ENCODE data around the gene TNIP2.
"Not testable (repeated sequence)": the region's sequence is repeated elsewhere in the genome, so short reads cannot be mapped to it uniquely, and the experiment has no call there.

The TNIP2 gene

DNA sequence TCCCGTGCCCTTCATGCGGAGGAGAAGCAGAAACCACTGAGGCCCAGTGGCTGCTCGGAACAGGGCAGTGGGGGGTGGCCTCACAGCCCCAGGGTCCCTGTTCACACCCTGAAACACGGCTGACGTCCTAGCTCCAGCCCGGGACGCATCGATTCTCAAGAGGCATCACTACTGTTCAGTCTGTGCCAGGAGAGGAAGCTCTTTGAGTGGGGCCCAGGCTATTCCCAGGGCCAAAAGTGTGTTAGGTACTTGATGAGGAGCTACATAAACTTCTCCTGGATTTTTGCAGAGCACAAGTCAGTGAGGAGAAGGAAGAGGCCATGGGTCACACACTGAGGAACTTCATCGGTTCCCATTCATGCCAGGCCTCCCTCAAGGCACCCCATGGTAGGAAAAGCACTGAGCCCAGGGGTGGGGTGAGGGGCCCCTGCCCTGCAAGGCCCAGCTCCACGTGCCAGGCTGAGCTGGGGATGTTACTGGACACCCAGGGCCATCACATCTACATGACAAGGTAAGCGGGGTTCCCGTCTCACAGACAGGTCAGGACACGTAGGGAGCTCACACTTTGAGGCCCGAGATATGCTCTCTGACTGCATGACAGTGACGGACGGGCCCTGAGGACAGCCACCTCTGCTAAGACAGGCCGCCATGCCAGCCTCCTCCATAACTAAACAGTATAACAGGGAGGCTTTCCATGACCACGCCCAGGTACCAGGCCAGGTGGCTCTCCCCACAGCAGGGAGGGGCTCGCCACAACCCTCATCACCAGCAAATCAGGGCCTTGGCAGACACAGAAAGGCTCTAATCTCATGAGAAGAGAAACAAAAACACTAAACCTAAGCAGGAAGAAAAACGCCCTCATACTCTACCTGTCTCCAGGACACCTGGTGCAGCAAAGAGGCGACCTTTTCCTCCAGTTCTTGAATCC, 12.4 kb downstream of the TNIP2 start:
- DNase-seq: no peak

DNA sequence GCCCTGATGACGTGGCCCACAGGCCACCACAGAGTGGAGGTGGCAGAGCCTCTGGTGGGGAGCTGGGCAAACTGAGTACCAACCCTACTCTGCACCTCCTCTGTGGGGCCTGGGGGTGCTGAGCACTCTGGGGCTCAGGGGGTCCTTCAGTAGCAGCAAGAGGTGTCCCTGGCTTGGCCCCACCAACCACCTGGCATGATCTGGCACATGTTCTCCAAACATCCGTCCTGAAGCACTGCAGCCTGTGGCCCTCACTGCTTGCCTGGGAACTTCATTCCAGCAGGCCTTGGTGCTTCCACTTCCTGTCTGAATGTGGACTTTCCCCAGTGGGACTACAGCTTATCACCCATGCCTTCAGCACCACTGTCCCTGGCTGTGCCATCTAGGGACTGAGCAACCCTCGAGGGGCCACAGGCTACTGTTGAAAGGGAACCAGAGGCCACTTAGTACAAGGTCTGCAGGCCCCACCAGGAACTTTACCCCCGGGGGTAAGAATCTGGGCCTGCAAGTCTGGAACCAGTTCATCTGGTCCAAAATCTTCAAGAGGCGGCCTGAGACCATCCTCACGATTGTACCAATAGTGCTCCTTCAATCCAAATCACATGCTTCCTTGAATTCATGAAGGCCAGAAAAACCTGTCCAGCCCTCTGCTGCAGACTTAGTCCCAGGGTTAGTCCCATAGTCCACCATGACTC, 13.2 kb downstream of the TNIP2 start:
- no peak for DNase-seq

GRCh38 chr4:2742081-2742822, 13.9 kb downstream of the TNIP2 start:
- no peak for DNase-seq

DNA sequence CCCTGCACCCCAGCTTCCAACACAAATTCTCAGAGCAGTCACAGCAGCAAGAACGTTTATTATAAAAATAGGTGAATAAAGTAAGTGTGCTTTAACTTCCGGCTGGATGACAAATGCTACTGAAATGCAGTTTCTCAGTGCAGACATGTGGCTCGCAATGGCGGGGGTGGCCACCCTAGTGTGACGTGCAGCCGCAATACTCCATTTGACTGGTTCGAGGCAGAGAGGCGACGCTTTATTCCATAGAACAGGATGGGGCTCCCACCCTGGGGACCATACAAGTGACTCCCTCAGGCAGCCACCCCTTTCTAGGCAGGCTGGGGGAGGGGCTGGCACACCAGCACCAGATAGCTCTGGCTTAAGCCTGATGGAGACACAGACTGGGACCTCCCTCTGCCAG, 14.5 kb downstream of the TNIP2 start:
- no peak for DNase-seq

GRCh38 chr4:2738296-2738695, 17.8 kb downstream of the TNIP2 start:
- not testable (repeated sequence) for DNase-seq

GRCh38 chr4:2735869-2736268, 20.3 kb downstream of the TNIP2 start:
- no peak for DNase-seq

GRCh38 chr4:2734612-2735011, 21.5 kb downstream of the TNIP2 start:
- DNase-seq: no peak

DNA sequence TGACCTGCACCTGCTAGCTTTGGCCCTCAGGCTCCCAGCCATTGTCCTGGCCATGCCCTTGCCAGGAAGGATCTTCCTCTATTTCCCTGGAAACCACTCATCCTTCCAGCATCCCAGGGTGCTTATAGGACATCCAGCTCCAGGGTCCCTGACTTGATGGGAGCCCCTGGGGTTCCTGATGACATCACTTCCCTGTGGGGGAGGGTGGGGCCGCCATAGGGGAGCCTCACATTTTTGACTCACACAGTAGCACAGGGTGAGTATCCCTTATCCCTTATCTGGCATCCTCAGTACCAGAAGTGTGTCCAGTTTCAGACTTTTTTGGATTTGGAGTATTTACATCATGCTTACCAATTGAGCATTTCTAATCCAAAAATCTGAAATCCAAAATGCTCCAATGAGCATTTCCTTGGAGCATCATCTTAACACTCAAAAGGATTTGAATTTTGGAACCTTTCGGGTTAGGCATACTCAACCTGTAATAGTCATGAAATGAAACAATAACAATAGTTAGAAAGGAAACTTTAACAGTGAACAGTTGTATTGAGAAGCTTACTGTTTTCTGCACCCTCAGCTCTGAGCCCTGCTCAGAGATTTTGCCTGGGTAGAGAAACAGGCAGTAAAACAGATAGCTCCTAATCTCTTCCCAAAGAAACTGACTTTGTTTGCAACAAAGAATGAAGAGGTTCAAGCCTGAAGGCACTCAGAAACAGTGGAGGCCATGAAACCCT, 22.1 kb downstream of the TNIP2 start:
- no peak for DNase-seq

DNA sequence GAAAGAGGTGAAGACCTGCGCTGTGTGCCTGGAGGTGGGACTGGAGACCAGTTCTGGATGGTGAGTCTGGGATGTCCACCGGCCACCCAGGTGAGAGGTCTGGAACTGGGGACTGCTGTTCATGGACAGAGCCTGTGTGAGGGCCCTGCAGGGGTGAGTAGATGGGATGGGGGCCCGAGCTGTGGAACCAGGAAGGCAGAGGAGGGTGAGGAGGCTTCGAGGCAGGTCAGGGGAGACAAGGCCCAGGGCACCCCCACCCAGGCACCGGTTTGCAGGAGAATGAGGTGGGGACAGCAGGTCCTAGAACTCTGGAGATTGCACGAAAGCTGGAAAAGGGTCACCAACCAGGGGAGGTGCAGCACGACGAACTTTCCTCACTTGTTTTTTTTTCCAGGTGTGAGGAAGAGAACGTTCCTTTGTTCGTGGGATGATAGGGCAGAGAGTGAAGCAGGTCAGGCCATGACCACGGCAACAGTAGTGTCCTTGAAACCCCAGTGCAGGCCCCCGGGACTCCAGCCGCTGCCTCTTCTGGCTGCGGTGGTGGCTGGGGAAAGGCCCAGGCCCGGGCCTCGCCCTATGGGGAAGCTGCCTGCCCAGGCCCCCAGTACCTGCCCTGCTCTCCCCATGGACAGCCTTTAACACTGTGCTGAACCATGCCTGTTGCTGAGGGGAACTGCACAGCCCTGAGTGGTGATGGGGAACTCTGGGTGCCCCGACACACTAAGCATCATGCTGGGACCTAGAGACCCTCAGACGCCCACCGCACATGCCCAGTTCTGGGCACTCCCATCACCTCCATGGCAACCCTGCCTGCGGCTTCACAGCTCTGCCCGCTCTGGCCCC, 22.9 kb downstream of the TNIP2 start:
- no peak for DNase-seq

GRCh38 chr4:2732526-2732925, 23.6 kb downstream of the TNIP2 start:
- no peak for DNase-seq

- no peak for DNase-seq
Observed at GRCh38 chr4:2731907-2732317, 24.2 kb downstream of the TNIP2 start.

- no peak for DNase-seq
Observed at GRCh38 chr4:2729533-2729875, 26.6 kb downstream of the TNIP2 start.

DNA sequence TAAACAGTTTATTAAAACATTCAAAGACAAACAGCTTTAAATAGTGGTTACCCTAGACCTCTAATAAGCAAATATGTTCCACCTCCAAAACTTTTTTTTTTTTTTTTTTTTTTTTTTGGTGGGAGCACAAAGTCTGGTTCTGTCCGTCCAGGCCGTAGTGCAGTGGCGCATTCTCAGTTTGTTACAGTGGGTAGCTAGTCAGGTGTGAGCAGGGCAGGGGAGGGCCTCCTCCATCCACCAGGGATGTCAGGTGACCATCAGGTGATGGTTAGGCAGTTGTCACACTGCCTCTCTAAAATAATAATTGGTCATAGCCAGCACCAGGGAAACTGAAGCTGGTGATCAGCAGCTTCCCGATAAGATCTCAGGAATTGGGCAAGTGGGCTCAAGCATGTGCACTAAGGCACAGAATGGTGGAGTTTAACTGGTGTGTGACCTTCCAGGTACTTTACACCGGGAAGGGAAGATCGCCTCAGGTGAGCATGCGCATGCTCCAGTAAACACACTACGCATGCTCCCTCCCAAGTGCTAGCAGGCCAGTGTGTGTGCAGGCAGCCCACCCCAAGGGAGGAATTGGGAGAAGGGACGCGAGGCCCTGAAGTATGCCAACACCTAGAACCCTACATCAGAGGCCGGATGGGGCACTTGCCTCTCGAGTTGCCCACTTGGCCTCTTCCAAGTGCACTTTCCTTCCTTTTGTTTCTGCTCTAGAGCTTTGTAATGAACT, 27.2 kb downstream of the TNIP2 start:
- no peak for DNase-seq

- DNase-seq: no peak
Observed at GRCh38 chr4:2728221-2728620, 27.9 kb downstream of the TNIP2 start.

GRCh38 chr4:2726881-2727280, 29.3 kb downstream of the TNIP2 start:
- not testable (repeated sequence) for DNase-seq

GRCh38 chr4:2725380-2725779, 30.8 kb downstream of the TNIP2 start:
- DNase-seq: no peak

- no peak for DNase-seq
Observed at GRCh38 chr4:2723751-2724150, 32.4 kb downstream of the TNIP2 start.

DNA sequence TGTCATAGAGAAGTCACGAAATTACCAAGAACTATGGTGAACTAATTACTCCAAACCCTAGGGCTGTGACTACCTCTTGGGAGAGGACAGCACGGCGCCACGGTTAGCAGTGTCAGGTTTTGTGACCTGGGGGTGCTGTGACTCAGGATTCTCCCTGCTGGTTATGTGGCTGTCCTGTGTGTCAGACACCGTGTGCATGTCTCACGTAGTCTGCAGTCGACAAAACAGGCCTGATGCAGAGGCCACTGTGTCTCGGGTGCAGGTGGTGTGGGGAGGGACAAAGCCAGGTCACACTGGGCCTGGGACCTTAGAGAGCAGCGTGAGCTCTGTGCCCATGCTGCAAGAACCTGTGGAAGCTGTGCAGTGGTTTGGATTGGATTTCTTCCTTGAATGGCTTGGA, 34.1 kb downstream of the TNIP2 start:
- DNase-seq: no peak

DNA sequence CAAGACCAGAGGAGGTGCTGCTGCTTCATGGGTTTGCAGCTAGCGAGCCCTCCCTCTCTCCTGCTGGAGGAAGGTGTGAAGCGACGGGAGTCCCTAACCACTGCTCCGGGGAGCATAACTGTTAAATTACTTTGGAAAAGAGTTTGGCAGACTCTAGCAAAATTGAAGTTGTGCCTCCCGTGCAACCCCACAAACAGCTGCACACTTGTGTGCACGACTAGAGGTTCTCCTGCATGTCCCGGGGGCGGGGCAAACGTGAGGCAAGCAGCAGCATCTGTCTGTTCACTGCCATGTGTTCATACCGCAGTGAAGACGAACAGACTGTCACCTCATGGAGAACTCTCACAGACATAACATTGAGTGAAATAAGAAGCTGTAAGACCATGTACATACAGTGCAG, 34.5 kb downstream of the TNIP2 start:
- no peak for DNase-seq

DNA sequence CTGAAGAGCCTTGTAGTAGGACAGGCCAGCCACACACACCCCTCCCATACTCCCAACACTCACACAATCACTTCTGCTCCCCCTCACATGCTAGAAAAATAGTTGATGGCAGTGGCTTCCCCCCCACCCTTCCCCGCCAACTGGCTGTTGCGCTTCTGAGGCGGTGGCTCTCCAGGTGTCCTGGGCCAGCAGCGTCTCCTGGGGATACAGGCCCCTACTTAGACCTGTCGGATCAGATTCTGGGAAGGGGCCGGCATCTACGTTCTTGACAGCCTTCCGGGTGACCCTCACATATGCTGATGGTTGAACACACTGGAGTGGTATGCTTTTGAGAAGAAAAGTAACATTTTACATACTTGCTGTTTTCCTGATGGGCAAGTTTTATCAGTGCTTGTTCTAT, 39.9 kb downstream of the TNIP2 start:
- DNase-seq: no peak

DNA sequence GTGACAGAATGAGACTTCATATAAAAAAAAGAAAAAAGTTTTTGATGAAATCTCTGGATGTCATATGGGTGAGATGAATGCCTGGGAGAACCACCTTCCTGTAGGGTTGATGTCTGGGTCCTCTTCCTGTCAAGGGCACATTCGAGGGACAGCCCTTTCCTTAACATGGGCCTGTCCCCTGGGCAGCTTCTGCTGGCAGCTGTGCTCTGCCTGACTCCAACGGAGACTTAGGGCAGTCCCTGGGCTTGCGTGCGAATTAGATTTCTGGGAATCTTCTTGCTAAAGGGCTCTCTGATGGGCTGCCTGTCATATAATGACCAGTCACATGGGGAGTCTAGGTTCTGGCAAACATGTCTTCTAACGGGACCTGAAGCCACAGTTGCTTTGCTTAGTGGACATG, 40.7 kb downstream of the TNIP2 start:
- DNase-seq: no peak

Measured in activated T-cell treated with anti-CD3 and anti-CD28 coated beads for 4 hours (primary cell).